Neural progenitor cell (in vitro differentiated cells): ENCODE data around the gene MSX2. TPM values are rescaled to one million over a fixed set of nuclear protein-coding genes. Genes with fewer than 3 reads are reported as not detected.

Experiments
- DNase-seq: peaks from one replicate; pipeline ENCODE4 v3.0.0-alpha.2; 2016; ENCODE audit warnings: low spot score
- H2AFZ ChIP-seq: fragments of 200-600 bp; sonication (generic); replicated peaks from 2 replicates; pipeline ENCODE4 v1.6.1; 2016; ENCODE audit warnings: antibody characterized with exemption
- H3F3A ChIP-seq: fragments of 200-600 bp; sonication (generic); 2 replicates; pipeline ENCODE4 v1.6.1; 2016; ENCODE audit warnings: antibody characterized with exemption, low read depth
- H3K27ac ChIP-seq: fragments of 200-600 bp; sonication (generic); 2 replicates; pipeline ENCODE4 v1.5.1; 2016; ENCODE audit warnings: mild to moderate bottlenecking
- H3K27me3 ChIP-seq: fragments of 200-600 bp; sonication (generic); 2 replicates; pipeline ENCODE4 v1.6.1; 2016; ENCODE audit warnings: mild to moderate bottlenecking, moderate library complexity
- H3K36me3 ChIP-seq: fragments of 200-600 bp; sonication (generic); 2 replicates; pipeline ENCODE4 v1.5.1; 2016
- H3K4me1 ChIP-seq: fragments of 200-600 bp; sonication (generic); 2 replicates; pipeline ENCODE4 v1.6.1; 2016; ENCODE audit warnings: mixed run types
- H3K4me2 ChIP-seq: fragments of 200-600 bp; sonication (generic); 2 replicates; pipeline ENCODE4 v1.6.1; 2016
- H3K4me3 ChIP-seq: fragments of 200-600 bp; sonication (generic); 2 replicates; pipeline ENCODE4 v1.5.1; 2016
- H3K79me2 ChIP-seq: fragments of 200-600 bp; sonication (generic); 2 replicates; pipeline ENCODE4 v1.6.1; 2016; ENCODE audit warnings: low read depth
- H3K9ac ChIP-seq: fragments of 200-600 bp; sonication (generic); 2 replicates; pipeline ENCODE4 v1.6.1; 2016
- H3K9me3 ChIP-seq: fragments of 200-600 bp; sonication (generic); 2 replicates; pipeline ENCODE4 v1.5.1; 2016; ENCODE audit warnings: low read depth
- H4K20me1 ChIP-seq: fragments of 200-600 bp; sonication (generic); 2 replicates; pipeline ENCODE4 v1.6.1; 2016; ENCODE audit warnings: low read depth
- H3K27ac Mint-ChIP-seq: 3 replicates; pipeline ENCODE4 v1.8.0; 2021; ENCODE audit warnings: mixed read lengths
- H3K27me3 Mint-ChIP-seq: 2 replicates; pipeline ENCODE4 v1.8.0; 2022; ENCODE audit warnings: low read depth, mild to moderate bottlenecking, inconsistent platforms, moderate library complexity, mixed read lengths; ENCODE audit not compliant: insufficient read depth
- H3K36me3 Mint-ChIP-seq: 3 replicates; pipeline ENCODE4 v1.8.0; 2021; ENCODE audit warnings: mixed read lengths
- H3K4me1 Mint-ChIP-seq: 3 replicates; pipeline ENCODE4 v1.8.0; 2021; ENCODE audit warnings: mixed read lengths
- H3K4me3 Mint-ChIP-seq: 3 replicates; pipeline ENCODE4 v1.8.0; 2021; ENCODE audit warnings: mild to moderate bottlenecking, moderate library complexity, mixed read lengths
- H3K9me3 Mint-ChIP-seq: 3 replicates; pipeline ENCODE4 v1.8.0; 2020; ENCODE audit warnings: mixed read lengths
- CTCF ChIP-seq: fragments of 200-600 bp; sonication (generic); IDR thresholded peaks from 2 replicates; pipeline ENCODE4 v1.5.1; 2017; ENCODE audit warnings: antibody characterized with exemption, mild to moderate bottlenecking
- EZH2 ChIP-seq: fragments of 200-600 bp; sonication (generic); IDR thresholded peaks from 2 replicates; pipeline ENCODE4 v1.6.1; 2017; ENCODE audit warnings: antibody characterized with exemption, mild to moderate bottlenecking, moderate library complexity
- EZH2phosphoT487 ChIP-seq: fragments of 200-600 bp; sonication (generic); IDR thresholded peaks from 2 replicates; pipeline ENCODE4 v1.6.1; 2017; ENCODE audit warnings: antibody characterized with exemption
- total RNA-seq: library from RNA; depleted of rRNA; stranded (reverse); fragments of >200 nt; gene quantifications from 2 replicates; pipeline ENCODE4 v1.2.3, GENCODE V29; 2015; ENCODE audit warnings: low replicate concordance

Gene MSX2
- total RNA-seq, 1 donor from 2014 or later: 0.30 TPM

GRCh38 chr5:174736777-174737176 lies 12.4 kb downstream of the MSX2 start:
- peaks cover 29% of the 10 kb centered on the region for H3F3A ChIP-seq
- H2AFZ ChIP-seq: no peak overlapping the region
- H4K20me1 ChIP-seq: peaks cover 28% of the 10 kb centered on the region
- Mint-ChIP-seq H3K4me1 (peaks cover 57% of the 10 kb centered on the region), H3K27ac (no peak overlapping the region), H3K27me3 (peaks cover 22% of the 10 kb centered on the region), H3K36me3 (no peaks in the 10 kb centered on the region), H3K4me3 (peak overlapping the region; percentile 14), H3K9me3 (peaks cover 2% of the 10 kb centered on the region)
- no peaks in the 10 kb centered on the region for H3K9me3 ChIP-seq
- DNase-seq: no peak
- peaks cover 37% of the 10 kb centered on the region for H3K4me1 ChIP-seq
- no peaks in the 10 kb centered on the region for H3K79me2 ChIP-seq
- no peak overlapping the region for H3K4me2 ChIP-seq
- no peak overlapping the region for H3K4me3 ChIP-seq
- H3K27ac ChIP-seq: no peak overlapping the region
- no peaks in the 10 kb centered on the region for H3K36me3 ChIP-seq
- TF ChIP-seq CTCF: no peak
- no peak for TF ChIP-seq EZH2
- TF ChIP-seq EZH2phosphoT487: no peak
- peaks cover 67% of the 10 kb centered on the region for H3K27me3 ChIP-seq
- no peak overlapping the region for H3K9ac ChIP-seq

- Histone ChIP-seq H3K4me3 (no peak overlapping the region), H3K36me3 (no peaks in the 10 kb centered on the region), H3K9ac (no peak overlapping the region), H2AFZ (no peak overlapping the region), H3K9me3 (no peaks in the 10 kb centered on the region), H4K20me1 (peaks cover 28% of the 10 kb centered on the region), H3F3A (peaks cover 23% of the 10 kb centered on the region), H3K27ac (no peak overlapping the region), H3K4me1 (peaks cover 31% of the 10 kb centered on the region), H3K4me2 (no peak overlapping the region), H3K79me2 (no peaks in the 10 kb centered on the region), H3K27me3 (peaks cover 62% of the 10 kb centered on the region)
- peak overlapping the region; percentile 19 for H3K4me3 Mint-ChIP-seq
- peaks cover 22% of the 10 kb centered on the region for H3K27me3 Mint-ChIP-seq
- H3K9me3 Mint-ChIP-seq: peaks cover 2% of the 10 kb centered on the region
- no peaks in the 10 kb centered on the region for H3K36me3 Mint-ChIP-seq
- no peak for TF ChIP-seq EZH2phosphoT487
- TF ChIP-seq CTCF: no peak
- no peak for TF ChIP-seq EZH2
- DNase-seq: no peak
- peak overlapping the region; percentile 12 for H3K27ac Mint-ChIP-seq
- peaks cover 55% of the 10 kb centered on the region for H3K4me1 Mint-ChIP-seq
Measured at GRCh38 chr5:174737330-174737729, 12.9 kb downstream of the MSX2 start.

- TF ChIP-seq EZH2phosphoT487 (no peak), EZH2 (no peak), CTCF (no peak)
- H3K4me3 Mint-ChIP-seq: no peak overlapping the region
- no peaks in the 10 kb centered on the region for H3K36me3 Mint-ChIP-seq
- peaks cover 13% of the 10 kb centered on the region for H3K4me1 ChIP-seq
- no peak overlapping the region for H3K27ac Mint-ChIP-seq
- H3K4me1 Mint-ChIP-seq: peaks cover 34% of the 10 kb centered on the region
- H3K4me3 ChIP-seq: no peak overlapping the region
- no peaks in the 10 kb centered on the region for H4K20me1 ChIP-seq
- peaks cover 2% of the 10 kb centered on the region for H3F3A ChIP-seq
- no peak overlapping the region for H3K9ac ChIP-seq
- no peaks in the 10 kb centered on the region for H3K9me3 ChIP-seq
- H3K27me3 Mint-ChIP-seq: peaks cover 15% of the 10 kb centered on the region
- peaks cover 5% of the 10 kb centered on the region for H3K9me3 Mint-ChIP-seq
- H3K27ac ChIP-seq: no peak overlapping the region
- no peaks in the 10 kb centered on the region for H3K79me2 ChIP-seq
- no peak overlapping the region for H2AFZ ChIP-seq
- no peak overlapping the region for H3K4me2 ChIP-seq
- no peaks in the 10 kb centered on the region for H3K36me3 ChIP-seq
- DNase-seq: no peak
- peaks cover 48% of the 10 kb centered on the region for H3K27me3 ChIP-seq
Measured at GRCh38 chr5:174741352-174741751, 17.0 kb downstream of the MSX2 start.
